ENCODE results near the gene WDR36.

DNA sequence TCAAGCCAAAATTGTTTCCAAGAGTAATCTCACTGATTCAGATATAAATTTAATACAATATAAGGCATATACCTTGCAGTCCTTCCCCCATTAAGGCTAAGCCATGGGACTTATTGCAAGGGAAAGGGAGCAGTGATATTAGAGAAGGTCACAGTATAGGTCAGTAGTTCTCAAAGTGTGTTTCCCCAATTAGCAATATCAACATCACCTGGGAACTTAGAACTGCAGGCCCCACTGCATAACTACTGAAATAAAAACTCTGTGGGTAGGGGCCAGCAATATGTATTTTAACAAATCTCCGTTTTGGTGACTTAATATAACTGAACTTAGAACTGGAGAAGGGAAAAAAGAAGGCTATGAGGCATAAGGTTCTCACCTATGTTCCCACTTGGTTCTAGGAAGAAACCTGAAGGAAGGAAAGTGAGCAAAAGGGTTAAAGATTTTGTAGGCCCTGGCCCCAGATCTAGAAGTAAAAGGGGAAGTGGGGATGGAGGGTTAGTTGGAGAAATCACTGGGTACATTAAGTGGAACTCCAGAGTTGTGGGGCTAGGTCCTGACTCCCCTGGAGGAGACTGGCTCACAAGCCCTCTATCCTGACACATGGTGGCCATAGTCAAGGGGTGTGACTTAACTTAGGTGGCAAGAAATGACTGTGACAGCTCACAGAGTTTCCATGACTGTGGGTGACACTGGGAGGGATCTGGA lies 40.7 kb downstream of the WDR36 start:
- TF ChIP-seq ZNF589 (CRISPR knock-in tag; IDR thresholded peaks at IDR 0.05; ENCODE audit: low read depth) (no peak), ZNF830 (CRISPR knock-in tag; IDR thresholded peaks at IDR 0.05) (no peak), MEF2A (IDR thresholded peaks at IDR 0.05; ENCODE audit: control insufficient read depth, low read depth, low read length) (no peak), FOXM1 (IDR thresholded peaks at IDR 0.05; ENCODE audit: low read depth) (no peak), FOXM1 (CRISPR knock-in tag; IDR thresholded peaks at IDR 0.05; ENCODE audit: low read depth) (no peak), ZNF384 (IDR thresholded peaks at IDR 0.05; ENCODE audit: low read depth, low read length) (no peak), ZFP36 (IDR thresholded peaks at IDR 0.05; ENCODE audit: low read depth, low read length, partially characterized antibody) (no peak)
